Thoracic aorta (tissue), 2 donors: ENCODE results near the gene TOR1A. TPM values are rescaled to one million over a fixed set of nuclear protein-coding genes. Genes with fewer than 3 reads are reported as not detected.
A peak's percentile ranks its signal among the peaks of the same experiment; 100 is the strongest.
"Not testable (repeated sequence)": the region's sequence is repeated elsewhere in the genome, so short reads cannot be mapped to it uniquely, and the experiment has no call there.

Experiments used
- ATAC-seq: fragments of 150-250 bp; one replicate; pipeline ENCODE4 v1.8.0; 2017; ENCODE audit warnings: low read depth; ENCODE audit not compliant: insufficient number of reproducible peaks, low FRiP score
- DNase-seq: peaks from one replicate; pipeline ENCODE4 v3.0.0-alpha.2; 2020; ENCODE audit warnings: low spot score
- H3K27ac ChIP-seq, 2 donors: fragments of 200-600 bp; sonication (generic); 1 replicate in 1 of 2; 2 replicates in 1 of 2; pipeline ENCODE4 v1.5.1; 2016; ENCODE audit warnings: mild to moderate bottlenecking in 2 of 2, moderate library complexity in 2 of 2
- H3K27me3 ChIP-seq: fragments of 200-600 bp; sonication (generic); replicated peaks from 2 replicates; pipeline ENCODE4 v1.6.0; 2016; ENCODE audit warnings: mild to moderate bottlenecking; ENCODE audit not compliant: insufficient read depth
- H3K36me3 ChIP-seq: fragments of 200-600 bp; sonication (generic); one replicate; pipeline ENCODE4 v1.5.1; 2016
- H3K4me1 ChIP-seq, 2 donors: fragments of 200-600 bp; sonication (generic); 1 replicate in 1 of 2; 2 replicates in 1 of 2; pipeline versions ENCODE4 v1.5.1 to v1.6.0; 2016; ENCODE audit warnings: low read depth in 2 of 2, mild to moderate bottlenecking in 1 of 2; ENCODE audit not compliant: control insufficient read depth in 1 of 2
- H3K4me3 ChIP-seq: fragments of 200-600 bp; sonication (generic); 2 replicates; pipeline ENCODE4 v1.5.1; 2016; ENCODE audit warnings: mild to moderate bottlenecking
- H3K9me3 ChIP-seq: fragments of 200-600 bp; sonication (generic); 2 replicates; pipeline ENCODE4 v1.5.1; 2016
- total RNA-seq, 2 donors: library from RNA; depleted of rRNA; stranded (reverse); fragments of >200 nt; gene quantifications; one replicate each; pipeline versions ENCODE4 v1.1.0 to v1.2.3, GENCODE V29; 2016
- TF ChIP-seq, protein P1 (sequence below): fragments of 200-600 bp; sonication (generic); IDR thresholded peaks from one replicate; pipeline ENCODE4 v1.5.1; 2019; ENCODE audit warnings: antibody characterized with exemption

The TOR1A gene
- total RNA-seq, 2 donors from 2014 or later: 36.1 to 39.3 TPM

DNA sequence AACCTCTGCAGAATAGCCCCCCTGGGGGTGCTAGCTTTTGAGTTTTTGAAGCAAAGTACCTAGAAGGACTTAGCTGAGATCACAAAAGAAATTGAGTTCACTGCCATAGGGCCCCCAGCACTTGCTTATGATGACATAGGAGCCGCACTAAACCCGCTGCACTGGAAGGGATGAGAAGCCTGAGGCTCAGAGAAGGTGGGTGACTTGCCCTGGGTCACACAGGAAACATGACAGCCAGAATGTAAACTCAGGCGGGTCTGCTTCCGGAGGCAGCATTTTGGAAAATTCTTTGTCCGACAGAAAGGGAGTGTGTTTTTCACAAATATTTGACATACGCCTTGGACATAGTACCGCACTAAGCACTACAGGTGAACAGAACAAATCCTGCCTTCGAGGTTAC, 29.4 kb downstream of the TOR1A start:
- Histone ChIP-seq H3K9me3 (no peaks in the 10 kb centered on the region), H3K27ac (no peak overlapping the region), H3K4me1 (no peaks in the 10 kb centered on the region), H3K4me3 (no peak overlapping the region), H3K36me3 (no peaks in the 10 kb centered on the region), H3K27me3 (peaks cover 5% of the 10 kb centered on the region)
- TF ChIP-seq, protein P1, sequence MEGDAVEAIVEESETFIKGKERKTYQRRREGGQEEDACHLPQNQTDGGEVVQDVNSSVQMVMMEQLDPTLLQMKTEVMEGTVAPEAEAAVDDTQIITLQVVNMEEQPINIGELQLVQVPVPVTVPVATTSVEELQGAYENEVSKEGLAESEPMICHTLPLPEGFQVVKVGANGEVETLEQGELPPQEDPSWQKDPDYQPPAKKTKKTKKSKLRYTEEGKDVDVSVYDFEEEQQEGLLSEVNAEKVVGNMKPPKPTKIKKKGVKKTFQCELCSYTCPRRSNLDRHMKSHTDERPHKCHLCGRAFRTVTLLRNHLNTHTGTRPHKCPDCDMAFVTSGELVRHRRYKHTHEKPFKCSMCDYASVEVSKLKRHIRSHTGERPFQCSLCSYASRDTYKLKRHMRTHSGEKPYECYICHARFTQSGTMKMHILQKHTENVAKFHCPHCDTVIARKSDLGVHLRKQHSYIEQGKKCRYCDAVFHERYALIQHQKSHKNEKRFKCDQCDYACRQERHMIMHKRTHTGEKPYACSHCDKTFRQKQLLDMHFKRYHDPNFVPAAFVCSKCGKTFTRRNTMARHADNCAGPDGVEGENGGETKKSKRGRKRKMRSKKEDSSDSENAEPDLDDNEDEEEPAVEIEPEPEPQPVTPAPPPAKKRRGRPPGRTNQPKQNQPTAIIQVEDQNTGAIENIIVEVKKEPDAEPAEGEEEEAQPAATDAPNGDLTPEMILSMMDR: no peak
- DNase-seq (no peak), ATAC-seq (no peak)

- H3K4me1 ChIP-seq: no peaks in the 10 kb centered on the region
Measured at GRCh38 chr9:129786481-129786880, 37.5 kb downstream of the TOR1A start.

GRCh38 chr9:129785866-129786265, 38.1 kb downstream of the TOR1A start:
- Histone ChIP-seq H3K36me3 (no peaks in the 10 kb centered on the region), H3K4me1 (no peaks in the 10 kb centered on the region), H3K27me3 (no peaks in the 10 kb centered on the region), H3K9me3 (no peaks in the 10 kb centered on the region), H3K4me3 (no peak overlapping the region), H3K27ac (no peak overlapping the region)
- ATAC-seq: no peak
- DNase-seq: no peak
- TF ChIP-seq, protein P1: no peak

More at GRCh38 chr9:129786481-129786880, 37.5 kb downstream of the TOR1A start:
- Histone ChIP-seq H3K27me3 (no peaks in the 10 kb centered on the region), H3K4me3 (no peak overlapping the region), H3K36me3 (no peaks in the 10 kb centered on the region), H3K9me3 (no peaks in the 10 kb centered on the region), H3K27ac (no peak overlapping the region)
- TF ChIP-seq, protein P1: no peak
- no peak for ATAC-seq
- DNase-seq: no peak

- not testable (repeated sequence) for H3K9me3 ChIP-seq, H3K4me1 ChIP-seq, ATAC-seq, H3K27me3 ChIP-seq, DNase-seq, H3K27ac ChIP-seq, H3K4me3 ChIP-seq, H3K36me3 ChIP-seq
Measured at GRCh38 chr9:129784970-129785369, 39.0 kb downstream of the TOR1A start.

DNA sequence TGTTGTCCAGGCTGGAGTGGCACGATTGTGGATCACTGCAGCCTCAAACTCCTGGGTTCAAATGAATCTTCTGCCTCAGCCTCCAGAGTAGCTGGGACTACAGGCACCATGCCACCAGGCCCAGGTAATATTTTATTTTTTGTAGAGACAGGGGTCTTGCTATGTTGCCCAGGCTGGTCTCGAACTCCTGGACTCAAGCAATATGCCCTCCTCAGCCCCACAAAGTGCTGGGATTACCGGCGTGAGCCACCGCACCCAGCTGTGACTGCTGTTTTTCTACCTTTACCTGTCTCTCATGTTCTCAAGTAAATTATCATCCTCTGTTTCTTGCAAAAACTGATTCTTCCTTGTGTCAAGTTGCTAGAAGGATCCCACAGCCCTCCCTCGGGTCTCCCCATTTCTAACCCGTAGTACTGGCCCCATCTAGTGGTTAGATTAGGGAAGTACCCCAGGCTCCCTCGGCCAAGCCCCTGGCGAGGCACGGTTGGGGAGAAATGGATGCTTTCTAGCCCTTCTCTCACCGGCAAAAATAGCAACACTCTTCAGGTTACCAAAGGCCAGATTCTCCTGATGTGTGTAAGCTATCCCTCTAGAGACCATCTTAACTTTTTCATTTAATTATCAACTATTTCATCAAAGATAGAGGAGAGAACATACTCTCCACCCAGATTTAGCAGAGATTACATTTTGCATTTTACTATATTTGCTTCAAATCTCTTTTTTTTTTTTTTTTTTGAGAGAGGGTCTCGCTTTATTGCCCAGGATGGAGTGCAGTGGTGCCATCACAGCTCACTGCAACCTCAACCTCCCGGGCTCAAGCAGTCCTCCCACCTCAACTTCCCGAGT, 40.2 kb downstream of the TOR1A start:
- no peak for DNase-seq
- peak; percentile 80 for ATAC-seq

More for the DNA sequence above, 40.2 kb downstream of the TOR1A start:
- no peaks in the 10 kb centered on the region for H3K36me3 ChIP-seq
- H3K27ac ChIP-seq: no peak overlapping the region
- no peak overlapping the region for H3K4me3 ChIP-seq
- no peaks in the 10 kb centered on the region for H3K4me1 ChIP-seq
- no peaks in the 10 kb centered on the region for H3K9me3 ChIP-seq
- TF ChIP-seq, protein P1: peak; percentile 91
- no peaks in the 10 kb centered on the region for H3K27me3 ChIP-seq
